Fibroblast of skin of right quadriceps (primary cell): Measurements from ENCODE around the gene TMEM191B.
"Not testable (repeated sequence)": the region's sequence is repeated elsewhere in the genome, so short reads cannot be mapped to it uniquely, and the experiment has no call there.

Source experiments
- DNase-seq: peaks from one replicate; pipeline ENCODE4 v3.0.0-alpha.2; 2013

The TMEM191B gene

GRCh38 chr22:18558939-18559338, 31.3 kb downstream of the TMEM191B start:
- not testable (repeated sequence) for DNase-seq

- not testable (repeated sequence) for DNase-seq
Measured at GRCh38 chr22:18560099-18560974, 32.7 kb downstream of the TMEM191B start.

GRCh38 chr22:18570509-18571246, 43.1 kb downstream of the TMEM191B start:
- not testable (repeated sequence) for DNase-seq

DNA sequence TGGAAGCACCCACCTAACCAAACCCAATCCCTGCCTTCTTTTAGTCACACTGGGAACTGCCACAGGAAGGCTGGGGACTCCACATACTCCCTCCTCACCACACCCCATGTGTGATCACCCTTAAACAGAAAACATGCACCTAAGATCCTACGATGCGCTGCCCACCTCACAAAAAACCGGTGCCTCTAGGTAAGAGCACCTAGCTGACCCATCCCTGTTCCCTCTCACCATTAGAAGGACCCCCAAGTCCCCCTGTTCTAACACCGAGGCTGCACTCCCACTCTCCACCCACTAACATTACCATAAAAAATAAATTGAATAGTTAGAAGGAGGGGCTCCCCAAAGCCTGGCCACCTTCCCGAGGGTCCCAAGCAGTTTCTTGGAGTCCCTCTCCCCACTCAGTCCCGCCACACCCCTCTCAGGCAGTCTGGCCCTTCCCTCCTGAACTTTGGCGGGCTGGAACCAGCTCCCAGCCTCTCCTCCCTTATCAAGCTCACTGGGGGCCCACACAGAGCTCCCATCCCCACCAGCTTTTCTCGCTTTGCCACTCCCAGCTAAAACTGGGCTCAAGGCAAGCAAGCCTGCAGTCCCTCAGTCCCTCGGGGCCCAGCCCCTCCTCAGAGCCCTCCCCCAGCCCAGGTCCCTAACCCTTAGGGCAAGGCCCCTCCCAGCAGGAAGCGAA, 46.0 kb downstream of the TMEM191B start:
- DNase-seq = not testable (repeated sequence)

DNA sequence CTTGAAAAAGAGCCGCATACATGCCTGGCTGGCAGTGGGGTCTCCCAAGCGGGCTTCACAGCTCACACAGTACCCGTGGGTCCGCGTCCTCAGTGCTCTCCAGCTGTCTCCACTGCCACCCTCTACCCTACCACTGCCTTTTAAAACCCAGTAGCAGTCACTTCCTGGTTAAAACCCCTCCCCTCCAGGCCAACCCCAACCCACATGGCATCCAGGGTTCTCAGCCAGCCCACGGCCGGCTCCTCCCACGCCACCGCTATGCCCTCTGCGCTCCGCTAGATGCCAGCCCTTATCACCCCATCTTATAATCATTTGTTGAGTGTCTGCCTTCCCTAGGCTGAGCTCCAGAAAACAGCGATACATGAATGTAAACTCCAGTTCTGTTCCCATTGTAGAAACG, 47.0 kb downstream of the TMEM191B start:
- DNase-seq = not testable (repeated sequence)

DNA sequence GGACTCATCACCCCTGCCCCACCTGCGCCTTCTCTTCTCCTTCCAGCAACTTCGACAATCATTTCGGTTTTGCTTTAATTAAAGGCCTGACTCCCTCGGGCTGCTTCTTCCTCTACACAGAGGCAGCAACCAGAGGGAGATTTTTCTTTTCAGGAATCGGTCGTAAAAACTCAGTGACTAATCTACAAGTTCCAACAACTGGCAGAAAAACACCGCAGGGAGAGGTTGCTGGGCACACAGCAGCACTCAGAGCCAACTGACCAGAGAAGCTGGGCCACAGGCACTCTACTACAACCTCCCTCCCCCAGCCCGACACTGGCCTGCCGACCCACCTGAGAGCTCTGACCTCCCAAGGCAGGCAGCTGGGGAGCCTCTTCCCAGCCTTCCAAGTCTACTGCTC, 48.1 kb downstream of the TMEM191B start:
- DNase-seq = not testable (repeated sequence)

- not testable (repeated sequence) for DNase-seq
Measured at GRCh38 chr22:18577090-18577818, 49.7 kb downstream of the TMEM191B start.

DNA sequence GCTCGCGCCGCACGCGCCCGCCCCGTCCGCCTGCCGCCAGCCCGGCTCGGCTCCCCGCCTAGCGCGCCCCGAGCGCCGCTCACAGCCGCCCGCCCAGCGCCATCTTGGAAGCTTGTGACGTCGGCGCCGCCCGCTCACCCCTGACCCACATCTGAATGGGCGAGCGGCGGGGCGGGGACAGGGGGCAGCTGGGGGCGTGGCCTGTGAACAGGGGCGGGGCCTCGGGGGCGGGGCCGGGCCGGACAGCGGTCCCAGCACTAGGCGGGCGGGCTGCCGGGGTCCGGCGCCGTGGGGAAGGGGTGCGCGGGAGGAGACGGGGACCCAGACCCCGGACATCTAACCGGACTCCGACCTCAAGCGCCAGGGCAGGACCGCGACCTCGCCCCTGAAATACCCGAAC, 50.2 kb downstream of the TMEM191B start:
- not testable (repeated sequence) for DNase-seq
